GM12878 (cell line): ENCODE data around the gene LASP1. TPM values are rescaled to one million over a fixed set of nuclear protein-coding genes. Genes with fewer than 3 reads are reported as not detected.

ENCODE experiments used
- ATAC-seq: fragments of 200-7000 bp; cut with Tn5 transposase; 3 replicates; pipeline ENCODE4 v1.9.1; 2020; ENCODE audit warnings: mild to moderate bottlenecking, moderate library complexity
- BruUV-seq: library from RNA; stranded (reverse); fragments of 400-500 nt; replicated peaks from 2 replicates; lab custom pipeline; 2021; lab: Mats Ljungman, UMichigan
- CTCF ChIA-PET: fragments of 300-600 bp; sonication (Branson Sonifier 250); formaldehyde crosslinking; extraction: SDS; loops from one replicate; lab custom pipeline; 2021; ENCODE audit warnings: inconsistent platforms; lab: Yijun Ruan, JAX
- POLR2A ChIA-PET: fragments of 350-600 bp; formaldehyde crosslinking; extraction: SDS; loops from one replicate; lab custom pipeline; 2021; ENCODE audit warnings: inconsistent platforms; lab: Charles Lee
- RAD21 ChIA-PET: fragments of 300-600 bp; sonication (Branson Sonifier 250); formaldehyde crosslinking; loops from one replicate; lab custom pipeline; 2023; ENCODE audit warnings: antibody characterized with exemption; ENCODE audit not compliant: unreplicated experiment; lab: Charles Lee
- SMC1A ChIA-PET: fragments of 300-600 bp; sonication (Branson Sonifier 250); formaldehyde crosslinking; loops from one replicate; lab custom pipeline; 2023; ENCODE audit not compliant: unreplicated experiment, uncharacterized antibody; lab: Charles Lee
- DNase-seq: peaks from one replicate; pipeline ENCODE4 v3.0.0-alpha.2; 2011; ENCODE audit warnings: low read depth, low spot score
- FAIRE-seq: peaks from 3 replicates; lab custom pipeline; 2011; peaks lifted over from hg19 to GRCh38; lab: Jason Lieb, UNC
- H2AFZ ChIP-seq: 2 replicates; pipeline ENCODE4 v1.6.0; 2011; ENCODE audit warnings: low read depth, low read length, control low read depth; ENCODE audit not compliant: control insufficient read depth
- H3K27ac ChIP-seq: 2 replicates; pipeline ENCODE4 v1.5.1; 2011; ENCODE audit warnings: control low read depth; ENCODE audit not compliant: control insufficient read depth, insufficient read depth
- H3K27me3 ChIP-seq, 2 experiments: replicated peaks in 1 of 2; 2 replicates each; pipeline versions ENCODE4 v1.6.0 to v1.6.1; 2011; ENCODE audit warnings: low read length in 1 of 2; ENCODE audit not compliant: control insufficient read depth in 2 of 2, insufficient read depth in 2 of 2
- H3K36me3 ChIP-seq, 2 experiments: 2 replicates each; pipeline ENCODE4 v1.5.1; 2011; ENCODE audit warnings: low read length in 1 of 2; ENCODE audit not compliant: control insufficient read depth in 2 of 2, insufficient read depth in 2 of 2
- H3K4me1 ChIP-seq: 2 replicates; pipeline ENCODE4 v1.6.1; 2011; ENCODE audit warnings: mild to moderate bottlenecking, low read length, moderate library complexity, mixed read lengths; ENCODE audit not compliant: control insufficient read depth, insufficient read depth
- H3K4me2 ChIP-seq: 2 replicates; pipeline ENCODE4 v1.6.0; 2011; ENCODE audit warnings: control low read depth; ENCODE audit not compliant: control insufficient read depth, insufficient read depth
- H3K4me3 ChIP-seq: fragments of 200-600 bp; sonication (generic); 2 replicates; pipeline ENCODE4 v1.5.1; 2016
- H3K79me2 ChIP-seq: 2 replicates; pipeline ENCODE4 v1.6.0; 2011; ENCODE audit warnings: low read length; ENCODE audit not compliant: control insufficient read depth, insufficient read depth
- H3K9ac ChIP-seq: 2 replicates; pipeline ENCODE4 v1.8.0; 2011; ENCODE audit warnings: low read length, control low read depth, mixed read lengths; ENCODE audit not compliant: control insufficient read depth, insufficient read depth
- H3K9me3 ChIP-seq: replicated peaks from 3 replicates; pipeline ENCODE4 v1.5.1; 2011; ENCODE audit warnings: mild to moderate bottlenecking, low read length; ENCODE audit not compliant: control insufficient read depth, insufficient read depth
- H4K20me1 ChIP-seq: 2 replicates; pipeline ENCODE4 v1.6.0; 2011; ENCODE audit not compliant: control insufficient read depth, insufficient read depth
- BACH1 ChIP-seq: fragments of 450-650 bp; IDR thresholded peaks from 2 replicates; pipeline ENCODE4 v1.6.1; 2017; ENCODE audit warnings: mild to moderate bottlenecking, borderline replicate concordance
- BCL11A ChIP-seq: IDR thresholded peaks from 2 replicates; pipeline ENCODE4 v1.6.1; 2011; ENCODE audit warnings: low read depth, low read length
- ELK1 ChIP-seq: IDR thresholded peaks from 2 replicates; pipeline ENCODE4 v1.6.1; 2012; ENCODE audit warnings: low read depth, low read length, improper control_type of control experiment
- ESRRA ChIP-seq: IDR thresholded peaks from 2 replicates; pipeline ENCODE4 v1.6.1; 2012; ENCODE audit warnings: mild to moderate bottlenecking, low read length, improper control_type of control experiment
- MAX ChIP-seq: IDR thresholded peaks from 2 replicates; pipeline ENCODE4 v1.6.1; 2012; ENCODE audit warnings: low read depth, low read length, improper control_type of control experiment
- NFXL1 ChIP-seq: fragments of 450-650 bp; IDR thresholded peaks from 2 replicates; pipeline ENCODE4 v1.6.1; 2017; ENCODE audit warnings: antibody characterized with exemption, mild to moderate bottlenecking, borderline replicate concordance
- PML ChIP-seq: IDR thresholded peaks from 2 replicates; pipeline ENCODE4 v1.6.1; 2012; ENCODE audit warnings: low read length, inconsistent platforms
- RAD21 ChIP-seq: IDR thresholded peaks from 2 replicates; pipeline ENCODE4 v1.6.1; 2011; ENCODE audit warnings: mild to moderate bottlenecking, low read depth, low read length, moderate library complexity; ENCODE audit not compliant: insufficient read depth
- SIN3A ChIP-seq: IDR thresholded peaks from 2 replicates; pipeline ENCODE4 v1.6.1; 2012; ENCODE audit warnings: low read depth, low read length, improper control_type of control experiment
- SIX5 ChIP-seq: IDR thresholded peaks from 2 replicates; pipeline ENCODE4 v1.6.1; 2011; ENCODE audit warnings: mild to moderate bottlenecking, low read depth, low read length, moderate library complexity; ENCODE audit not compliant: severe bottlenecking
- SMARCA5 ChIP-seq: fragments of 450-650 bp; IDR thresholded peaks from 2 replicates; pipeline ENCODE4 v1.6.1; 2017; ENCODE audit warnings: mild to moderate bottlenecking
- SREBF1 ChIP-seq: IDR thresholded peaks from 2 replicates; pipeline ENCODE4 v1.6.1; 2012; ENCODE audit warnings: mild to moderate bottlenecking, low read length
- WGBS: methylation state at CpG from one replicate; pipeline ENCODE4 v1.1.6; 2016; ENCODE audit warnings: low lambda C conversion rate; ENCODE audit not compliant: insufficient replicate concordance, insufficient coverage; ENCODE audit errors: missing lambda C conversion rate; 5-methylcytosine and 5-hydroxymethylcytosine counted together
- in situ Hi-C: fragments of 300-500 bp; cut with MboI; formaldehyde crosslinking; loops from 9 replicates; pipeline ENCODE4 v1.14.3; 2018; ENCODE audit warnings: mixed read lengths
- intact Hi-C: fragments of 100-400 bp; cut with micrococcal nuclease; formaldehyde crosslinking; loops from one replicate; pipeline ENCODE4 v1.14.2; 2022; ENCODE audit not compliant: unreplicated experiment
- polyA plus RNA-seq, 11 experiments: library from polyadenylated mRNA; depleted of rRNA in 4 of 11; unstranded in 6 of 11; stranded (reverse) in 5 of 11; fragments of >200 nt; fragmentation: Nextera tagmentation in 4 of 11; fragmentation: Illumina TruSeq in 1 of 11; extraction: Ambion mirVana in 4 of 11; extraction: Trizol in 1 of 11; gene quantifications; 1 replicate in 1 of 11; 2 replicates in 10 of 11; pipeline versions ENCODE4 v1.2.1 to v1.2.3, GENCODE V29; 2011 to 2016; ENCODE audit warnings: inconsistent platforms in 2 of 11, missing spikeins in 2 of 11, low read depth in 1 of 11
- total RNA-seq, 4 experiments: library from RNA; depleted of rRNA in 3 of 4; stranded (reverse); fragments of >200 nt in 3 of 4; fragmentation: Illumina TruSeq in 1 of 4; extraction: Trizol in 1 of 4; gene quantifications; 2 replicates each; pipeline versions ENCODE4 v1.2.1 to v1.2.3, GENCODE V29; 2013 to 2021

LASP1 gene
- total and polyA plus RNA-seq, 10 of the 15 experiments (the other 5 are each of a cell fraction or from before 2014, with no cell fraction given): 21.0 to 114 (median 59.3) TPM

- no peak for TF ChIP-seq ELK1
- TF ChIP-seq MAX: peak; percentile 64; the same call in 1 of the 2 replicates
- TF ChIP-seq SREBF1: no peak
- TF ChIP-seq, all 136 proteins: peak for 52
Observed at GRCh38 chr17:38898812-38899348, 29.0 kb downstream of the LASP1 start (continued).

- Histone ChIP-seq H3K27me3 (no peaks in the 10 kb centered on the region), H3K4me1 (peaks cover 28% of the 10 kb centered on the region), H3K79me2 (peaks cover 4% of the 10 kb centered on the region), H3K9me3 (no peaks in the 10 kb centered on the region; the same call in 2 of the 3 replicates), H3K27ac (peak overlapping the region; percentile 96), H3K9ac (peak overlapping the region; percentile 75), H2AFZ (peak overlapping the region; percentile 75), H3K36me3 (peaks cover 14 to 16% of the 10 kb centered on the region in 2 experiments), H3K4me3 (0 out of 2 replicates have a peak overlapping the region, but pooled peaks have one; percentile 15), H3K4me2 (peak overlapping the region; percentile 84), H4K20me1 (no peaks in the 10 kb centered on the region)
- FAIRE-seq (no peak), ATAC-seq (peak; percentile 6; the same call in 1 of the 3 replicates), DNase-seq (no peak)
- in situ Hi-C loops (no loop called here), intact Hi-C loops (no loop called here)
- 4% methylated on average over 4 of the region's 5 CpGs for WGBS
- ChIA-PET SMC1A (interaction anchor here (0.6 to 1.9 kb wide), 5 partner anchors 9 to 84 kb away, joined by 3 to 6 read pairs (median 3); partner anchors contain the start of gene LASP1), POLR2A (interaction anchor here (0.5 to 2.8 kb wide), 6 partner anchors 8 to 150 kb away, joined by 3 to 21 read pairs (median 6); partner anchors contain the start of genes LASP1 and RPL23), RAD21 (interaction anchor here (1.4 to 2.4 kb wide), 3 partner anchors 14 to 30 kb away, joined by 3 to 10 read pairs (median 9); partner anchors contain the start of gene LASP1), CTCF (interaction anchor here (0.5 to 2.0 kb wide), 3 partner anchors 27 to 61 kb away, joined by 3 to 6 read pairs (median 4); no protein-coding TSS in a partner anchor)
- TF ChIP-seq RAD21 (no peak), SIN3A (no peak), BACH1 (no peak), BCL11A (no peak), ESRRA (no peak), PML (no peak), SIX5 (no peak), SMARCA5 (peak; percentile 62; the same call in 1 of the 2 replicates), NFXL1 (no peak)
- BruUV-seq: no TSS peak
Observed at GRCh38 chr17:38899421-38899820, 29.6 kb downstream of the LASP1 start.
